ENCODE measurements around the gene MCM9. TPM values are rescaled to one million over a fixed set of nuclear protein-coding genes. Genes with fewer than 3 reads are reported as not detected.

MCM9 gene
- 14.7 and 16.9 TPM in 2 replicates for total RNA-seq

DNA sequence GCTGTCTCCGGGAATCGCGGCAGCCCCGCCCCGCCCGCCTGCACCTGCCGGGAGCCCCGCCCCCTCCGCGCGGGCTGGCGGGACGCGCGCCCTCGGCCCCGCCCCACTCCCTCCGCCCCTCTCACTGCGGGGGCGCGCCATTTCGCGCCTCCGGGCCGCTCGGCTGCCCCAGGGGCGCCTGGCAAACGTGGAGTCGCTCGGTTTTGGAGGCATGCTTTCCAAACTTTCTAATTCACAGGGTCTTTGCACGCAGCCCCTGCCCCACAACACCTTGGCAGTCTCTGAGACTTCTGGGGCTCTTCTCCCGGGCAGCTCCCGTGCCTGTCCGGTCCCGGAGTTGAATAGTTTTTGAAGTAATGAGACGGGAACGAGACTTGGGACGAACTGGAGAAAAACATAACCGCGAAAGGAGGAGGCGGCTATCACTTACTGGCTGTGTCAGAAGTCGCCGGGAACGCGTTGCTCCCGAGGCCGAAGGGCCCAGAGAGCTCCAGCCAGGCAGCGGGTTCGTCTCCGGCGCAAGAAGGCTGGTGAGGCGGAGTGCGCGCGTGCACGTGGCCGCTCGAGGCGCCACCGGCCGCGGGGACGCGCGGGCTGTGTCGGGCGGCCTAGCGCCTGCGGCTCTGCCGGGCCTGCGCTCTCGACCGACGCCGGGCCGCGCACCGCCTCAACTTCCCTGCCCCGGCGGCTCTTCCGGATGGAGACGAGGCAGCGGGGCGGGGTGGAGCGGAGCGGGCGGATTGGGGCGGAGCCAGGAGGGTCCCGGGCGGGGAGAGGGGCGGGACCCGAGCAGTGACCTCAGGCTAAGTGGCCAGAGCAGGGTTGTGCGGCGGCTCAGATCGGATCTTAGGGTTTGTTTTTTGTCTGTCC, at the start of gene MCM9:
Gene MCM9, minus strand, starts transcription at position 699 of the 870 bp plus-strand sequence. CDS start 3,436 bp downstream, outside the sequence.

DNA sequence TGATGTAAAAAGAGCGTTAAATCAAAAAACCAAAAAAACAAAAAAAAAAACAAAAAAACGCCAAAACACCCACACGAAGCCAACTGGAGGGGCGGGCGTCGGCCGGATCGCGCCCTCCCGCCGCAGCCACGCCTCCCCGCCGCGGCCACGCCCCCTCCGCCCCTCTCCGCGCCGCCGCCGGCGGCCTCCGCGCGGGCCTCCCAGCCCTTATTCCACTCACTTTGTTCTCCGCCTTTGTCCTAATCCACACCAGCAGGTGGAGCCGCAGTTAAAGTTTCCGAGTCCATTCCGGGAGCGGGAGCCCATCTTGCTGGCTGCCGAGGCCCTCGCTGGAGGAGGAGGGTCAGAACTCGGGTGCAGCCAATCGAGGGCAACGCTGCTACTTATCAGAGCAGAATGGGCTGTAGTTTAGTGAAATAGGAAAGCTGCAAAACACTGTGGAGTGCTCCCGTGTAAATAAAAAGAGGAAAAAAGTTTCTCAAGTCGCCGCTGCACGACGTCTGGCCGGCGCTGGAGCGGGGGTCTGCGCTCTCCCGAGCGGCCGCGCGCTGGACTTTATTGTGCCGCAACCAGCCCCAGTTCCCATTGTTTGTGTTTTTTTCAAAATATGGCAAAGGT, 41.0 kb downstream of the MCM9 start, which contains the start of gene ASF1A:
Gene ASF1A, plus strand, starts transcription at position 346 of the 618 bp plus-strand sequence. Its CDS starts 262 bp downstream, at position 608.

Other genes with a start within 250 kb of the MCM9 start
- gene ASF1A, start 41.0 kb downstream of the MCM9 start, total RNA-seq = 23.8 and 26.2 TPM in 2 replicates
- gene FAM184A, start 143.5 kb upstream of the MCM9 start, total RNA-seq = 0.33 and 0.67 TPM in 2 replicates

All from vein endothelial cell (primary cell).